ENCODE results near the gene MBP. TPM values are rescaled to one million over a fixed set of nuclear protein-coding genes. Genes with fewer than 3 reads are reported as not detected.

MBP gene
- total and polyA plus RNA-seq, 10 of the 15 experiments (the other 5 are each of a cell fraction or from before 2014, with no cell fraction given), result 12.2 to 67.8 (median 42.1) TPM

- TF ChIP-seq CEBPZ (IDR thresholded peaks at IDR 0.05; ENCODE audit: low read depth, low read length) (no peak), SIN3A (IDR thresholded peaks at IDR 0.05; ENCODE audit: low read depth, low read length) (no peak), ZNF384 (IDR thresholded peaks at IDR 0.05; ENCODE audit: borderline replicate concordance, low read depth, low read length) (no peak)
Observed at GRCh38 chr18:77054606-77055428, 77.8 kb downstream of the MBP start (continued).

- in situ Hi-C loops (cut with MboI), result no loop called here
- TF ChIP-seq CHD2 (IDR thresholded peaks at IDR 0.05; ENCODE audit: borderline replicate concordance, low read depth, low read length) (no peak), ZBTB4 (CRISPR knock-in tag; IDR thresholded peaks at IDR 0.05) (no peak), HDGF (IDR thresholded peaks at IDR 0.05) (0 out of 2 replicates have a peak, but pooled peaks have one; percentile 27), SMARCA5 (IDR thresholded peaks at IDR 0.05) (peak; percentile 6; the same call in 1 of the 2 replicates)
- DNase-seq (ENCODE audit: low read depth, low spot score), result no peak
Observed at GRCh38 chr18:77054288-77054605, 78.3 kb downstream of the MBP start.

More at GRCh38 chr18:77054288-77054605, 78.3 kb downstream of the MBP start:
- Histone ChIP-seq H3K9me3 (replicated peaks; ENCODE audit: control insufficient read depth, insufficient read depth, low read length) (no peaks in the 10 kb centered on the region), H2AFZ (ENCODE audit: control insufficient read depth, low read depth, low read length) (no peak overlapping the region), H4K20me1 (ENCODE audit: control insufficient read depth, insufficient read depth) (no peaks in the 10 kb centered on the region), H3K4me3 (no peak overlapping the region), H3K79me2 (ENCODE audit: control insufficient read depth, insufficient read depth, low read length) (peaks cover 33% of the 10 kb centered on the region), H3K36me3 (ENCODE audit: control insufficient read depth in 2 of 2, insufficient read depth in 2 of 2, low read length in 1 of 2) (peaks cover 20 to 26% of the 10 kb centered on the region in 2 experiments; a peak in 3 of 4 replicates), H3K4me2 (ENCODE audit: control insufficient read depth, insufficient read depth) (peak overlapping the region; percentile 93), H3K27me3 (replicated peaks in 1 of 2; ENCODE audit: control insufficient read depth in 2 of 2, insufficient read depth in 2 of 2, low read length in 1 of 2) (no peaks in the 10 kb centered on the region), H3K4me1 (ENCODE audit: control insufficient read depth, insufficient read depth, low read length) (peaks cover 46% of the 10 kb centered on the region), H3K27ac (ENCODE audit: control insufficient read depth, insufficient read depth) (peak overlapping the region; percentile 88), H3K9ac (ENCODE audit: control insufficient read depth, insufficient read depth, low read length) (peak overlapping the region; percentile 51)
- no TSS peak for BruUV-seq (replicated peaks)
- 12% methylated on average over 6 of the region's 6 CpGs for WGBS (ENCODE audit: insufficient coverage, insufficient replicate concordance, low lambda C conversion rate, missing lambda C conversion rate)
- POLR2A ChIA-PET, result interaction anchor here (1.0 kb wide), 1 partner anchor 54 kb away, joined by 3 read pairs; no protein-coding TSS in a partner anchor
- SMC1A ChIA-PET (ENCODE audit: uncharacterized antibody, unreplicated experiment), result interaction anchor here (0.7 to 4.0 kb wide), 10 partner anchors 9 to 158 kb away, joined by 3 to 23 read pairs (median 4); no protein-coding TSS in a partner anchor
- intact Hi-C loops (cut with micrococcal nuclease; ENCODE audit: unreplicated experiment), result loop anchor here (2.0 kb wide), 2 partner anchors 53 to 71 kb away; no protein-coding TSS in a partner anchor
- ATAC-seq, result peak; percentile 39
- CTCF ChIA-PET, result interaction anchor here (0.6 to 4.9 kb wide), 18 partner anchors 8 to 251 kb away, joined by 3 to 57 read pairs (median 5); partner anchors contain the start of gene MBP
- no peak for FAIRE-seq
- RAD21 ChIA-PET (ENCODE audit: unreplicated experiment), result interaction anchor here (0.6 to 2.6 kb wide), 8 partner anchors 9 to 78 kb away, joined by 3 to 15 read pairs (median 4); partner anchors contain the start of gene MBP

Data from GM12878 (cell line).